ENCODE measurements around the gene SPRN. TPM values are rescaled to one million over a fixed set of nuclear protein-coding genes. Genes with fewer than 3 reads are reported as not detected.

Gene SPRN
- total RNA-seq, 2 donors from 2014 or later = 0.11 to 0.24 TPM

GRCh38 chr10:133422223-133422806, 2.1 kb downstream of the SPRN start:
- peak; percentile 59 for DNase-seq
- H3K27ac Mint-ChIP-seq = no peak overlapping the region

GRCh38 chr10:133421336-133422222, 2.8 kb downstream of the SPRN start:
- no peak for TF ChIP-seq CTCF (conservative IDR thresholded peaks at IDR 0.05)
- H3K27me3 Mint-ChIP-seq (ENCODE audit: insufficient read depth) = peaks cover 20% of the 10 kb centered on the region
- 88 to 95% methylated on average over 11 to 16 of the region's 17 CpGs for WGBS, 2 experiments (ENCODE audit: insufficient coverage in 1 of 2, insufficient read length in 1 of 2)

More at GRCh38 chr10:133422223-133422806, 2.1 kb downstream of the SPRN start:
- H3K27ac ChIP-seq (ENCODE audit: low read depth, low read length) = no peak overlapping the region
- peaks cover 4% of the 10 kb centered on the region for H3K36me3 ChIP-seq (ENCODE audit: control insufficient read depth, insufficient read depth, low read length)
- no peaks in the 10 kb centered on the region for H3K9me3 ChIP-seq (ENCODE audit: control insufficient read depth, low read length)
- no peaks in the 10 kb centered on the region for H3K9me3 Mint-ChIP-seq
- no peak for TF ChIP-seq CTCF (conservative IDR thresholded peaks at IDR 0.05)
- 84 to 94% methylated on average over 13 to 16 of the region's 16 CpGs for WGBS, 2 experiments (ENCODE audit: insufficient coverage in 1 of 2, insufficient read length in 1 of 2)
- H3K4me3 Mint-ChIP-seq = no peak overlapping the region
- H3K4me1 ChIP-seq (ENCODE audit: control insufficient read depth, insufficient read depth, low read length) = no peaks in the 10 kb centered on the region
- H3K9ac ChIP-seq (ENCODE audit: extremely low read depth, low read length, poor library complexity, severe bottlenecking) = no peak overlapping the region
- H3K27me3 Mint-ChIP-seq (ENCODE audit: insufficient read depth) = peaks cover 20% of the 10 kb centered on the region
- H3K27me3 ChIP-seq (ENCODE audit: control insufficient read depth, insufficient read depth, low read length, poor library complexity, severe bottlenecking) = peaks cover 7% of the 10 kb centered on the region
- peaks cover 20% of the 10 kb centered on the region for H3K36me3 Mint-ChIP-seq (ENCODE audit: low read depth)
- H3K4me3 ChIP-seq (ENCODE audit: low read length) = no peak overlapping the region
- no peaks in the 10 kb centered on the region for H3K4me1 Mint-ChIP-seq

GRCh38 chr10:133420579-133420978, 3.8 kb downstream of the SPRN start:
- Mint-ChIP-seq H3K4me1 (no peaks in the 10 kb centered on the region), H3K4me3 (no peak overlapping the region), H3K9me3 (peaks cover 5% of the 10 kb centered on the region), H3K36me3 (ENCODE audit: low read depth) (peaks cover 26% of the 10 kb centered on the region), H3K27ac (no peak overlapping the region), H3K27me3 (ENCODE audit: insufficient read depth) (peaks cover 20% of the 10 kb centered on the region)
- H3K9ac ChIP-seq (ENCODE audit: extremely low read depth, low read length, poor library complexity, severe bottlenecking) = no peak overlapping the region
- no peaks in the 10 kb centered on the region for H3K4me1 ChIP-seq (ENCODE audit: control insufficient read depth, insufficient read depth, low read length)
- H3K36me3 ChIP-seq (ENCODE audit: control insufficient read depth, insufficient read depth, low read length) = peaks cover 5% of the 10 kb centered on the region
- TF ChIP-seq CTCF (conservative IDR thresholded peaks at IDR 0.05) = no peak
- 67 to 77% methylated on average over 3 to 6 of the region's 6 CpGs for WGBS, 2 experiments (ENCODE audit: insufficient coverage in 1 of 2, insufficient read length in 1 of 2)
- H3K27me3 ChIP-seq (ENCODE audit: control insufficient read depth, insufficient read depth, low read length, poor library complexity, severe bottlenecking) = peaks cover 7% of the 10 kb centered on the region
- H3K4me3 ChIP-seq (ENCODE audit: low read length) = no peak overlapping the region
- peak; percentile 27 for DNase-seq
- no peak overlapping the region for H3K27ac ChIP-seq (ENCODE audit: low read depth, low read length)
- peaks cover 1% of the 10 kb centered on the region for H3K9me3 ChIP-seq (ENCODE audit: control insufficient read depth, low read length)

More at GRCh38 chr10:133421336-133422222, 2.8 kb downstream of the SPRN start:
- DNase-seq = peak; percentile 57
- Mint-ChIP-seq H3K4me3 (no peak overlapping the region), H3K27ac (no peak overlapping the region), H3K36me3 (ENCODE audit: low read depth) (peaks cover 20% of the 10 kb centered on the region), H3K4me1 (no peaks in the 10 kb centered on the region), H3K9me3 (no peaks in the 10 kb centered on the region)
- Histone ChIP-seq H3K4me3 (ENCODE audit: low read length) (no peak overlapping the region), H3K9me3 (ENCODE audit: control insufficient read depth, low read length) (no peaks in the 10 kb centered on the region), H3K27ac (ENCODE audit: low read depth, low read length) (no peak overlapping the region), H3K27me3 (ENCODE audit: control insufficient read depth, insufficient read depth, low read length, poor library complexity, severe bottlenecking) (peaks cover 7% of the 10 kb centered on the region), H3K4me1 (ENCODE audit: control insufficient read depth, insufficient read depth, low read length) (no peaks in the 10 kb centered on the region), H3K9ac (ENCODE audit: extremely low read depth, low read length, poor library complexity, severe bottlenecking) (no peak overlapping the region), H3K36me3 (ENCODE audit: control insufficient read depth, insufficient read depth, low read length) (peaks cover 4% of the 10 kb centered on the region)

All from endodermal cell (in vitro differentiated cells).